ENCODE measurements around the gene MUC5B. TPM values are rescaled to one million over a fixed set of nuclear protein-coding genes. Genes with fewer than 3 reads are reported as not detected.

MUC5B gene
- total RNA-seq, 1 experiment from 2014 or later, result 1.6 TPM

DNA sequence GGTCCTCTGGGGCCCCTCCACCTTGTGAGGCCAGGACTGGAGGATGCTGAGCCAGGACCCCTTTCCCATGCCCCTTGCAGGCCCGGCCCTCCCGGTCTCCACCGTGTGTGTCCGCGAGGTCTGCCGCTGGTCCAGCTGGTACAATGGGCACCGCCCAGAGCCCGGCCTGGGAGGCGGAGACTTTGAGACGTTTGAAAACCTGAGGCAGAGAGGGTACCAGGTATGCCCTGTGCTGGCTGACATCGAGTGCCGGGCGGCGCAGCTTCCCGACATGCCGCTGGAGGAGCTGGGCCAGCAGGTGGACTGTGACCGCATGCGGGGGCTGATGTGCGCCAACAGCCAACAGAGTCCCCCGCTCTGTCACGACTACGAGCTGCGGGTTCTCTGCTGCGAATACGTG, 17.9 kb downstream of the MUC5B start:
- H3K27ac Mint-ChIP-seq, result no peak overlapping the region
- DNase-seq (ENCODE audit: low spot score) (no peak), ATAC-seq (no peak)
- H3K4me3 Mint-ChIP-seq, result no peak overlapping the region
- CTCF ChIA-PET, result no interaction called here
- no peaks in the 10 kb centered on the region for H3K4me1 Mint-ChIP-seq
- peaks cover 15% of the 10 kb centered on the region for H3K9me3 Mint-ChIP-seq
- H3K36me3 Mint-ChIP-seq, result peaks cover 12% of the 10 kb centered on the region
- 0 out of 2 replicates have a peak, but pooled peaks cover 4% of the 10 kb centered on the region for H3K27me3 Mint-ChIP-seq (ENCODE audit: low read depth)
- POLR2A ChIA-PET, result no interaction called here
- TF ChIP-seq ZNF671 (CRISPR knock-in tag; IDR thresholded peaks at IDR 0.05), result no peak
- TF ChIP-seq TEAD1 (CRISPR knock-in tag; IDR thresholded peaks at IDR 0.05), result no peak
- no peak for TF ChIP-seq SOX15 (CRISPR knock-in tag; IDR thresholded peaks at IDR 0.05)
- TF ChIP-seq, protein P1, sequence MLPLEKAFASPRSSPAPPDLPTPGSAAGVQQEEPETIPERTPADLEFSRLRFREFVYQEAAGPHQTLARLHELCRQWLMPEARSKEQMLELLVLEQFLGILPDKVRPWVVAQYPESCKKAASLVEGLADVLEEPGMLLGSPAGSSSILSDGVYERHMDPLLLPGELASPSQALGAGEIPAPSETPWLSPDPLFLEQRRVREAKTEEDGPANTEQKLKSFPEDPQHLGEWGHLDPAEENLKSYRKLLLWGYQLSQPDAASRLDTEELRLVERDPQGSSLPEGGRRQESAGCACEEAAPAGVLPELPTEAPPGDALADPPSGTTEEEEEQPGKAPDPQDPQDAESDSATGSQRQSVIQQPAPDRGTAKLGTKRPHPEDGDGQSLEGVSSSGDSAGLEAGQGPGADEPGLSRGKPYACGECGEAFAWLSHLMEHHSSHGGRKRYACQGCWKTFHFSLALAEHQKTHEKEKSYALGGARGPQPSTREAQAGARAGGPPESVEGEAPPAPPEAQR (CRISPR knock-in tag; IDR thresholded peaks at IDR 0.05), result no peak
- TF ChIP-seq, protein P2, sequence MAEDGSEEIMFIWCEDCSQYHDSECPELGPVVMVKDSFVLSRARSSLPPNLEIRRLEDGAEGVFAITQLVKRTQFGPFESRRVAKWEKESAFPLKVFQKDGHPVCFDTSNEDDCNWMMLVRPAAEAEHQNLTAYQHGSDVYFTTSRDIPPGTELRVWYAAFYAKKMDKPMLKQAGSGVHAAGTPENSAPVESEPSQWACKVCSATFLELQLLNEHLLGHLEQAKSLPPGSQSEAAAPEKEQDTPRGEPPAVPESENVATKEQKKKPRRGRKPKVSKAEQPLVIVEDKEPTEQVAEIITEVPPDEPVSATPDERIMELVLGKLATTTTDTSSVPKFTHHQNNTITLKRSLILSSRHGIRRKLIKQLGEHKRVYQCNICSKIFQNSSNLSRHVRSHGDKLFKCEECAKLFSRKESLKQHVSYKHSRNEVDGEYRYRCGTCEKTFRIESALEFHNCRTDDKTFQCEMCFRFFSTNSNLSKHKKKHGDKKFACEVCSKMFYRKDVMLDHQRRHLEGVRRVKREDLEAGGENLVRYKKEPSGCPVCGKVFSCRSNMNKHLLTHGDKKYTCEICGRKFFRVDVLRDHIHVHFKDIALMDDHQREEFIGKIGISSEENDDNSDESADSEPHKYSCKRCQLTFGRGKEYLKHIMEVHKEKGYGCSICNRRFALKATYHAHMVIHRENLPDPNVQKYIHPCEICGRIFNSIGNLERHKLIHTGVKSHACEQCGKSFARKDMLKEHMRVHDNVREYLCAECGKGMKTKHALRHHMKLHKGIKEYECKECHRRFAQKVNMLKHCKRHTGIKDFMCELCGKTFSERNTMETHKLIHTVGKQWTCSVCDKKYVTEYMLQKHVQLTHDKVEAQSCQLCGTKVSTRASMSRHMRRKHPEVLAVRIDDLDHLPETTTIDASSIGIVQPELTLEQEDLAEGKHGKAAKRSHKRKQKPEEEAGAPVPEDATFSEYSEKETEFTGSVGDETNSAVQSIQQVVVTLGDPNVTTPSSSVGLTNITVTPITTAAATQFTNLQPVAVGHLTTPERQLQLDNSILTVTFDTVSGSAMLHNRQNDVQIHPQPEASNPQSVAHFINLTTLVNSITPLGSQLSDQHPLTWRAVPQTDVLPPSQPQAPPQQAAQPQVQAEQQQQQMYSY (CRISPR knock-in tag; IDR thresholded peaks at IDR 0.05), result no peak
- no peak for TF ChIP-seq SMAD4 (CRISPR knock-in tag; IDR thresholded peaks at IDR 0.05)
- TF ChIP-seq GTF2I (CRISPR knock-in tag; conservative IDR thresholded peaks at IDR 0.05), result no peak
- TF ChIP-seq ZNF317 (CRISPR knock-in tag; IDR thresholded peaks at IDR 0.05; ENCODE audit: borderline replicate concordance, low read depth), result no peak
- TF ChIP-seq FOXJ3 (CRISPR knock-in tag; IDR thresholded peaks at IDR 0.05; ENCODE audit: borderline replicate concordance), result no peak
- TF ChIP-seq, protein P3, sequence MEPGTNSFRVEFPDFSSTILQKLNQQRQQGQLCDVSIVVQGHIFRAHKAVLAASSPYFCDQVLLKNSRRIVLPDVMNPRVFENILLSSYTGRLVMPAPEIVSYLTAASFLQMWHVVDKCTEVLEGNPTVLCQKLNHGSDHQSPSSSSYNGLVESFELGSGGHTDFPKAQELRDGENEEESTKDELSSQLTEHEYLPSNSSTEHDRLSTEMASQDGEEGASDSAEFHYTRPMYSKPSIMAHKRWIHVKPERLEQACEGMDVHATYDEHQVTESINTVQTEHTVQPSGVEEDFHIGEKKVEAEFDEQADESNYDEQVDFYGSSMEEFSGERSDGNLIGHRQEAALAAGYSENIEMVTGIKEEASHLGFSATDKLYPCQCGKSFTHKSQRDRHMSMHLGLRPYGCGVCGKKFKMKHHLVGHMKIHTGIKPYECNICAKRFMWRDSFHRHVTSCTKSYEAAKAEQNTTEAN (CRISPR knock-in tag; IDR thresholded peaks at IDR 0.05), result no peak
- TF ChIP-seq CREM (CRISPR knock-in tag; IDR thresholded peaks at IDR 0.05), result no peak

DNA sequence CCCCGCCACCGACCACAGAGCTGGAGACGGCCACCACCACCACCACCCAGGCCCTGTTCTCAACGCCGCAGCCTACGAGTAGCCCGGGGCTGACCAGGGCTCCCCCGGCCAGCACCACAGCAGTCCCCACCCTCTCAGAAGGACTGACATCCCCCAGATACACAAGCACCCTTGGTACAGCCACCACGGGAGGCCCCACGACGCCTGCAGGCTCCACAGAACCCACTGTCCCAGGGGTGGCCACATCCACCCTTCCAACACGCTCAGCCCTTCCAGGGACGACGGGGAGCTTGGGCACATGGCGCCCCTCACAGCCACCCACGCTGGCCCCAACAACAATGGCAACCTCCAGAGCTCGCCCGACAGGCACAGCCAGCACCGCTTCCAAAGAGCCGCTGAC, 18.8 kb downstream of the MUC5B start:
- DNase-seq (ENCODE audit: low spot score) (no peak), ATAC-seq (no peak)
- ChIA-PET CTCF (no interaction called here), POLR2A (no interaction called here)
- Mint-ChIP-seq H3K27ac (no peak overlapping the region), H3K4me1 (no peaks in the 10 kb centered on the region), H3K36me3 (peaks cover 17% of the 10 kb centered on the region), H3K27me3 (ENCODE audit: low read depth) (peaks cover 7% of the 10 kb centered on the region; the same call in 1 of the 2 replicates), H3K4me3 (no peak overlapping the region), H3K9me3 (peaks cover 19% of the 10 kb centered on the region)
- TF ChIP-seq, protein P4, sequence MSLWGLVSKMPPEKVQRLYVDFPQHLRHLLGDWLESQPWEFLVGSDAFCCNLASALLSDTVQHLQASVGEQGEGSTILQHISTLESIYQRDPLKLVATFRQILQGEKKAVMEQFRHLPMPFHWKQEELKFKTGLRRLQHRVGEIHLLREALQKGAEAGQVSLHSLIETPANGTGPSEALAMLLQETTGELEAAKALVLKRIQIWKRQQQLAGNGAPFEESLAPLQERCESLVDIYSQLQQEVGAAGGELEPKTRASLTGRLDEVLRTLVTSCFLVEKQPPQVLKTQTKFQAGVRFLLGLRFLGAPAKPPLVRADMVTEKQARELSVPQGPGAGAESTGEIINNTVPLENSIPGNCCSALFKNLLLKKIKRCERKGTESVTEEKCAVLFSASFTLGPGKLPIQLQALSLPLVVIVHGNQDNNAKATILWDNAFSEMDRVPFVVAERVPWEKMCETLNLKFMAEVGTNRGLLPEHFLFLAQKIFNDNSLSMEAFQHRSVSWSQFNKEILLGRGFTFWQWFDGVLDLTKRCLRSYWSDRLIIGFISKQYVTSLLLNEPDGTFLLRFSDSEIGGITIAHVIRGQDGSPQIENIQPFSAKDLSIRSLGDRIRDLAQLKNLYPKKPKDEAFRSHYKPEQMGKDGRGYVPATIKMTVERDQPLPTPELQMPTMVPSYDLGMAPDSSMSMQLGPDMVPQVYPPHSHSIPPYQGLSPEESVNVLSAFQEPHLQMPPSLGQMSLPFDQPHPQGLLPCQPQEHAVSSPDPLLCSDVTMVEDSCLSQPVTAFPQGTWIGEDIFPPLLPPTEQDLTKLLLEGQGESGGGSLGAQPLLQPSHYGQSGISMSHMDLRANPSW (CRISPR knock-in tag; conservative IDR thresholded peaks at IDR 0.05; ENCODE audit: low read depth), result no peak
- TF ChIP-seq, protein P2 (CRISPR knock-in tag; IDR thresholded peaks at IDR 0.05), result no peak
- no peak for TF ChIP-seq ELF4 (CRISPR knock-in tag; IDR thresholded peaks at IDR 0.05; ENCODE audit: low read depth)
- TF ChIP-seq PRRX2 (CRISPR knock-in tag; IDR thresholded peaks at IDR 0.05), result no peak
- no peak for TF ChIP-seq CREB1 (CRISPR knock-in tag; IDR thresholded peaks at IDR 0.05)
- TF ChIP-seq RORB (CRISPR knock-in tag; IDR thresholded peaks at IDR 0.05), result no peak
- no peak for TF ChIP-seq SOX15 (CRISPR knock-in tag; IDR thresholded peaks at IDR 0.05)
- no peak for TF ChIP-seq TP53 (CRISPR knock-in tag; IDR thresholded peaks at IDR 0.05)
- TF ChIP-seq HMGA2 (CRISPR knock-in tag; IDR thresholded peaks at IDR 0.05), result no peak
- no peak for TF ChIP-seq ZNF423 (CRISPR knock-in tag; IDR thresholded peaks at IDR 0.05)
- TF ChIP-seq, protein P5, sequence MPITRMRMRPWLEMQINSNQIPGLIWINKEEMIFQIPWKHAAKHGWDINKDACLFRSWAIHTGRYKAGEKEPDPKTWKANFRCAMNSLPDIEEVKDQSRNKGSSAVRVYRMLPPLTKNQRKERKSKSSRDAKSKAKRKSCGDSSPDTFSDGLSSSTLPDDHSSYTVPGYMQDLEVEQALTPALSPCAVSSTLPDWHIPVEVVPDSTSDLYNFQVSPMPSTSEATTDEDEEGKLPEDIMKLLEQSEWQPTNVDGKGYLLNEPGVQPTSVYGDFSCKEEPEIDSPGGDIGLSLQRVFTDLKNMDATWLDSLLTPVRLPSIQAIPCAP (CRISPR knock-in tag; IDR thresholded peaks at IDR 0.05), result no peak
- TF ChIP-seq, protein P6, sequence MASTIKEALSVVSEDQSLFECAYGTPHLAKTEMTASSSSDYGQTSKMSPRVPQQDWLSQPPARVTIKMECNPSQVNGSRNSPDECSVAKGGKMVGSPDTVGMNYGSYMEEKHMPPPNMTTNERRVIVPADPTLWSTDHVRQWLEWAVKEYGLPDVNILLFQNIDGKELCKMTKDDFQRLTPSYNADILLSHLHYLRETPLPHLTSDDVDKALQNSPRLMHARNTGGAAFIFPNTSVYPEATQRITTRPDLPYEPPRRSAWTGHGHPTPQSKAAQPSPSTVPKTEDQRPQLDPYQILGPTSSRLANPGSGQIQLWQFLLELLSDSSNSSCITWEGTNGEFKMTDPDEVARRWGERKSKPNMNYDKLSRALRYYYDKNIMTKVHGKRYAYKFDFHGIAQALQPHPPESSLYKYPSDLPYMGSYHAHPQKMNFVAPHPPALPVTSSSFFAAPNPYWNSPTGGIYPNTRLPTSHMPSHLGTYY (CRISPR knock-in tag; IDR thresholded peaks at IDR 0.05), result no peak
- no peak for TF ChIP-seq SP1 (CRISPR knock-in tag; conservative IDR thresholded peaks at IDR 0.05)

Measured in WTC11 (cell line).